Thoracic aorta (tissue), 2 donors: ENCODE measurements around the gene PDE4D. TPM values are rescaled to one million over a fixed set of nuclear protein-coding genes. Genes with fewer than 3 reads are reported as not detected.
"Not testable (repeated sequence)": the region's sequence is repeated elsewhere in the genome, so short reads cannot be mapped to it uniquely, and the experiment has no call there.

Experiments
- ATAC-seq: fragments of 150-250 bp; one replicate; pipeline ENCODE4 v1.8.0; 2017; ENCODE audit warnings: low read depth; ENCODE audit not compliant: insufficient number of reproducible peaks, low FRiP score
- DNase-seq: peaks from one replicate; pipeline ENCODE4 v3.0.0-alpha.2; 2020; ENCODE audit warnings: low spot score
- H3K27ac ChIP-seq, 2 donors: fragments of 200-600 bp; sonication (generic); 1 replicate in 1 of 2; 2 replicates in 1 of 2; pipeline ENCODE4 v1.5.1; 2016; ENCODE audit warnings: mild to moderate bottlenecking in 2 of 2, moderate library complexity in 2 of 2
- H3K27me3 ChIP-seq: fragments of 200-600 bp; sonication (generic); replicated peaks from 2 replicates; pipeline ENCODE4 v1.6.0; 2016; ENCODE audit warnings: mild to moderate bottlenecking; ENCODE audit not compliant: insufficient read depth
- H3K36me3 ChIP-seq: fragments of 200-600 bp; sonication (generic); one replicate; pipeline ENCODE4 v1.5.1; 2016
- H3K4me1 ChIP-seq, 2 donors: fragments of 200-600 bp; sonication (generic); 1 replicate in 1 of 2; 2 replicates in 1 of 2; pipeline versions ENCODE4 v1.5.1 to v1.6.0; 2016; ENCODE audit warnings: low read depth in 2 of 2, mild to moderate bottlenecking in 1 of 2; ENCODE audit not compliant: control insufficient read depth in 1 of 2
- H3K4me3 ChIP-seq: fragments of 200-600 bp; sonication (generic); 2 replicates; pipeline ENCODE4 v1.5.1; 2016; ENCODE audit warnings: mild to moderate bottlenecking
- H3K9me3 ChIP-seq: fragments of 200-600 bp; sonication (generic); 2 replicates; pipeline ENCODE4 v1.5.1; 2016
- total RNA-seq, 2 donors: library from RNA; depleted of rRNA; stranded (reverse); fragments of >200 nt; gene quantifications; one replicate each; pipeline versions ENCODE4 v1.1.0 to v1.2.3, GENCODE V29; 2016
- TF ChIP-seq, protein P1 (sequence below): fragments of 200-600 bp; sonication (generic); IDR thresholded peaks from one replicate; pipeline ENCODE4 v1.5.1; 2019; ENCODE audit warnings: antibody characterized with exemption

The PDE4D gene
- total RNA-seq, 2 donors from 2014 or later, result 34.0 to 85.8 TPM

- peaks cover 0 to 8% of the 10 kb centered on the region in 2 donors for H3K4me1 ChIP-seq
- no peak overlapping the region for H3K4me3 ChIP-seq
- H3K36me3 ChIP-seq, result no peaks in the 10 kb centered on the region
- H3K27me3 ChIP-seq, result no peaks in the 10 kb centered on the region
- TF ChIP-seq, protein P1, sequence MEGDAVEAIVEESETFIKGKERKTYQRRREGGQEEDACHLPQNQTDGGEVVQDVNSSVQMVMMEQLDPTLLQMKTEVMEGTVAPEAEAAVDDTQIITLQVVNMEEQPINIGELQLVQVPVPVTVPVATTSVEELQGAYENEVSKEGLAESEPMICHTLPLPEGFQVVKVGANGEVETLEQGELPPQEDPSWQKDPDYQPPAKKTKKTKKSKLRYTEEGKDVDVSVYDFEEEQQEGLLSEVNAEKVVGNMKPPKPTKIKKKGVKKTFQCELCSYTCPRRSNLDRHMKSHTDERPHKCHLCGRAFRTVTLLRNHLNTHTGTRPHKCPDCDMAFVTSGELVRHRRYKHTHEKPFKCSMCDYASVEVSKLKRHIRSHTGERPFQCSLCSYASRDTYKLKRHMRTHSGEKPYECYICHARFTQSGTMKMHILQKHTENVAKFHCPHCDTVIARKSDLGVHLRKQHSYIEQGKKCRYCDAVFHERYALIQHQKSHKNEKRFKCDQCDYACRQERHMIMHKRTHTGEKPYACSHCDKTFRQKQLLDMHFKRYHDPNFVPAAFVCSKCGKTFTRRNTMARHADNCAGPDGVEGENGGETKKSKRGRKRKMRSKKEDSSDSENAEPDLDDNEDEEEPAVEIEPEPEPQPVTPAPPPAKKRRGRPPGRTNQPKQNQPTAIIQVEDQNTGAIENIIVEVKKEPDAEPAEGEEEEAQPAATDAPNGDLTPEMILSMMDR, result no peak
- DNase-seq (no peak), ATAC-seq (no peak)
- H3K9me3 ChIP-seq, result no peaks in the 10 kb centered on the region
- no peak overlapping the region for H3K27ac ChIP-seq
These were observed 107.7 kb downstream of the PDE4D start for GRCh38 chr5:59785676-59786333.

DNA sequence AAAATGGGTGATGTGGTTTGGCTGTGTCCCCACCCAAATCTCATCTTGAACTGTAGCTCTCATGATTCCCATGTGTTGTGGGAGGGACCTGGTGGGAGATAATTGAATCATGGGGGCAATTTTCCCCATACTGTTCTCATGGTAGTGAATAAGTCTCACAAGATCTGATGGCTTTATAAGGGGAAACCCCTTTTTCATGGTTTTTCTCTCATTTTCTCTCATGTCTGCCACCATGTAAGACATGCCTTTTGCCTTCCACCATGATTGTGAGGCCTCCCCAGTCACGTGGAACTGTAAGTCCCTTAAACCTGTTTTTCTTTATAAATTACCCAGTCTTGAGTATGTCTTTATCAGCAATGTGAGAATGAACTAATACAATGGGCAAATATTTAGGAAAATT lies 108.8 kb downstream of the PDE4D start:
- not testable (repeated sequence) for DNase-seq, H3K27me3 ChIP-seq, H3K4me1 ChIP-seq, ATAC-seq, H3K36me3 ChIP-seq, H3K9me3 ChIP-seq, H3K4me3 ChIP-seq, H3K27ac ChIP-seq

GRCh38 chr5:59783264-59783663 lies 110.3 kb downstream of the PDE4D start:
- ATAC-seq (no peak), DNase-seq (no peak)
- Histone ChIP-seq H3K4me1 (no peaks in the 10 kb centered on the region), H3K27ac (no peak overlapping the region), H3K9me3 (no peaks in the 10 kb centered on the region), H3K36me3 (no peaks in the 10 kb centered on the region), H3K4me3 (no peak overlapping the region), H3K27me3 (no peaks in the 10 kb centered on the region)
- TF ChIP-seq, protein P1, result no peak

GRCh38 chr5:59782856-59783255 lies 110.7 kb downstream of the PDE4D start:
- Histone ChIP-seq H3K4me1 (no peaks in the 10 kb centered on the region), H3K27ac (no peak overlapping the region), H3K9me3 (no peaks in the 10 kb centered on the region), H3K4me3 (no peak overlapping the region), H3K27me3 (no peaks in the 10 kb centered on the region), H3K36me3 (no peaks in the 10 kb centered on the region)
- DNase-seq, result no peak
- ATAC-seq, result no peak
- TF ChIP-seq, protein P1, result no peak

DNA sequence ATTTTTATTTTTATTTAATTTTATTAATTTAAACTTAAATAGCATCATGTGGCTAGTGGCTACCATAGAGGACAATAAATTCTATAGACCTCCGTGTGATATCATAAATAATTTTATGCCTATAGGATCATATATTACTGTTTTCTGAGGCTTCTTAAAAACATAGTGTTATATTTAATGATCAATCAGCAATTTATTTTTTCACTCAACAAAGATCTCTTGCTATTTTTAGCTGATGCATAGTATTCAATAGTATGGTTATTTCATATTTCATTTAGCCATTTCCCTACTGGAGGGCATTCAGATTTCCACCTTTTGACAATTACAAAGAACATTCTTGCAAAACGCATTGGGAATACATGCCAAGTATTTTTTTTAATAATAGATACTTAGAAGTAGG lies 114.1 kb downstream of the PDE4D start:
- H3K9me3 ChIP-seq, result no peaks in the 10 kb centered on the region
- no peak for ATAC-seq
- no peak for DNase-seq
- H3K4me3 ChIP-seq, result no peak overlapping the region
- H3K4me1 ChIP-seq, result no peaks in the 10 kb centered on the region
- no peaks in the 10 kb centered on the region for H3K36me3 ChIP-seq
- TF ChIP-seq, protein P1, result no peak
- H3K27ac ChIP-seq, result no peak overlapping the region
- no peaks in the 10 kb centered on the region for H3K27me3 ChIP-seq

DNA sequence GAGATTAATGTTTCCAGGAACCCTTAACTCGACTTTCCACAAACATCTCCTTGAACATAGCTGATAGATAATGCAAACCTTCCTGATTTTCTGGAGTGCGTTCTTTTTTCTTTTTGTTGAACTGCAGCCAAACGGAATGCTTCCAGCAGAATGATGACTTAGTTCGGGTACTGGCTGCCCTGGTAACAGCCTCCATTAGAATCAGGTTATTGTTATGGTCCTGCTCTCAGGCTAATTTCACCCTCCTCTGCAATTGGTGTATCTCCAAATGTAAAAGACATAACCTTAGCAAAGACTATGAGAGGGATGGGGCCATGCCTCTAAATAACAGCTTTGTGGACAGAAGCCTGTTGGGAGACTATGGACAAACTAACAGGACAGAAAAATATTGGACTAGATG lies 116.5 kb downstream of the PDE4D start:
- ATAC-seq, result no peak
- TF ChIP-seq, protein P1, result no peak
- H3K4me3 ChIP-seq, result no peak overlapping the region
- H3K4me1 ChIP-seq, result no peaks in the 10 kb centered on the region
- DNase-seq, result no peak
- no peak overlapping the region for H3K27ac ChIP-seq
- H3K27me3 ChIP-seq, result no peaks in the 10 kb centered on the region
- no peaks in the 10 kb centered on the region for H3K9me3 ChIP-seq
- H3K36me3 ChIP-seq, result no peaks in the 10 kb centered on the region
